ENCODE results near the gene AGBL1.

AGBL1 gene

GRCh38 chr15:86802244-86802643 is 722.6 kb downstream of the AGBL1 start:
- ATAC-seq (replicated peaks; ENCODE audit: extremely low read depth, poor library complexity, severe bottlenecking) (no peak), DNase-seq (ENCODE audit: low spot score in 2 of 2) (no peak)
- Mint-ChIP-seq H3K36me3 (ENCODE audit: insufficient read depth) (no peaks in the 10 kb centered on the region), H3K27me3 (peaks cover 18% of the 10 kb centered on the region), H3K9me3 (no peaks in the 10 kb centered on the region), H3K4me3 (no peak overlapping the region), H3K27ac (ENCODE audit: low read depth) (no peak overlapping the region), H3K4me1 (no peaks in the 10 kb centered on the region)

- Mint-ChIP-seq H3K4me3 (no peak overlapping the region), H3K27me3 (peaks cover 20% of the 10 kb centered on the region), H3K36me3 (ENCODE audit: insufficient read depth) (no peaks in the 10 kb centered on the region), H3K27ac (ENCODE audit: low read depth) (no peak overlapping the region), H3K4me1 (no peaks in the 10 kb centered on the region), H3K9me3 (no peaks in the 10 kb centered on the region)
- DNase-seq (ENCODE audit: low spot score in 2 of 2), result no peak
- ATAC-seq (replicated peaks; ENCODE audit: extremely low read depth, poor library complexity, severe bottlenecking), result no peak
Measured at GRCh38 chr15:86804406-86804805, 724.7 kb downstream of the AGBL1 start.

- H3K36me3 Mint-ChIP-seq (ENCODE audit: insufficient read depth), result no peaks in the 10 kb centered on the region
- H3K4me1 Mint-ChIP-seq, result no peaks in the 10 kb centered on the region
- H3K27ac Mint-ChIP-seq (ENCODE audit: low read depth), result no peak overlapping the region
- no peaks in the 10 kb centered on the region for H3K9me3 Mint-ChIP-seq
- peaks cover 7% of the 10 kb centered on the region for H3K27me3 Mint-ChIP-seq
- no peak overlapping the region for H3K4me3 Mint-ChIP-seq
- DNase-seq (ENCODE audit: low spot score in 2 of 2) (no peak), ATAC-seq (replicated peaks; ENCODE audit: extremely low read depth, poor library complexity, severe bottlenecking) (no peak)
Measured at GRCh38 chr15:86810329-86810728, 730.7 kb downstream of the AGBL1 start.

- DNase-seq (ENCODE audit: low spot score in 2 of 2) (no peak), ATAC-seq (replicated peaks; ENCODE audit: extremely low read depth, poor library complexity, severe bottlenecking) (no peak)
- Mint-ChIP-seq H3K9me3 (peaks cover 7% of the 10 kb centered on the region), H3K4me1 (no peaks in the 10 kb centered on the region), H3K27me3 (peaks cover 13% of the 10 kb centered on the region), H3K27ac (ENCODE audit: low read depth) (no peak overlapping the region), H3K36me3 (ENCODE audit: insufficient read depth) (no peaks in the 10 kb centered on the region), H3K4me3 (no peak overlapping the region)
Measured at GRCh38 chr15:86813892-86814291, 734.2 kb downstream of the AGBL1 start.

GRCh38 chr15:86829245-86829644 is 749.6 kb downstream of the AGBL1 start:
- Mint-ChIP-seq H3K4me1 (no peaks in the 10 kb centered on the region), H3K4me3 (no peak overlapping the region), H3K9me3 (peaks cover 11% of the 10 kb centered on the region), H3K27me3 (peaks cover 10% of the 10 kb centered on the region), H3K27ac (ENCODE audit: low read depth) (no peak overlapping the region), H3K36me3 (ENCODE audit: insufficient read depth) (no peaks in the 10 kb centered on the region)
- ATAC-seq (replicated peaks; ENCODE audit: extremely low read depth, poor library complexity, severe bottlenecking) (no peak), DNase-seq (ENCODE audit: low spot score in 2 of 2) (no peak)

- Mint-ChIP-seq H3K4me1 (no peaks in the 10 kb centered on the region), H3K27ac (ENCODE audit: low read depth) (no peak overlapping the region), H3K27me3 (peaks cover 10% of the 10 kb centered on the region), H3K36me3 (ENCODE audit: insufficient read depth) (no peaks in the 10 kb centered on the region), H3K9me3 (peaks cover 11% of the 10 kb centered on the region), H3K4me3 (no peak overlapping the region)
- ATAC-seq (replicated peaks; ENCODE audit: extremely low read depth, poor library complexity, severe bottlenecking) (no peak), DNase-seq (ENCODE audit: low spot score in 2 of 2) (no peak)
Measured at GRCh38 chr15:86830304-86830703, 750.6 kb downstream of the AGBL1 start.

GRCh38 chr15:86833595-86833994 is 753.9 kb downstream of the AGBL1 start:
- Mint-ChIP-seq H3K4me3 (no peak overlapping the region), H3K9me3 (peaks cover 11% of the 10 kb centered on the region), H3K36me3 (ENCODE audit: insufficient read depth) (no peaks in the 10 kb centered on the region), H3K27me3 (peaks cover 10% of the 10 kb centered on the region), H3K4me1 (no peaks in the 10 kb centered on the region), H3K27ac (ENCODE audit: low read depth) (no peak overlapping the region)
- no peak for DNase-seq (ENCODE audit: low spot score in 2 of 2)
- ATAC-seq (replicated peaks; ENCODE audit: extremely low read depth, poor library complexity, severe bottlenecking), result no peak

GRCh38 chr15:86834115-86834863 is 754.6 kb downstream of the AGBL1 start:
- Mint-ChIP-seq H3K27me3 (peaks cover 10% of the 10 kb centered on the region), H3K4me3 (no peak overlapping the region), H3K9me3 (peaks cover 11% of the 10 kb centered on the region), H3K4me1 (no peaks in the 10 kb centered on the region), H3K36me3 (ENCODE audit: insufficient read depth) (no peaks in the 10 kb centered on the region), H3K27ac (ENCODE audit: low read depth) (no peak overlapping the region)
- no peak for DNase-seq (ENCODE audit: low spot score in 2 of 2)
- no peak for ATAC-seq (replicated peaks; ENCODE audit: extremely low read depth, poor library complexity, severe bottlenecking)

GRCh38 chr15:86837294-86838061 is 757.8 kb downstream of the AGBL1 start:
- DNase-seq (ENCODE audit: low spot score in 2 of 2) (no peak), ATAC-seq (replicated peaks; ENCODE audit: extremely low read depth, poor library complexity, severe bottlenecking) (no peak)
- Mint-ChIP-seq H3K27ac (ENCODE audit: low read depth) (no peak overlapping the region), H3K36me3 (ENCODE audit: insufficient read depth) (no peaks in the 10 kb centered on the region), H3K9me3 (peaks cover 9% of the 10 kb centered on the region), H3K27me3 (peaks cover 10% of the 10 kb centered on the region), H3K4me3 (no peak overlapping the region), H3K4me1 (no peaks in the 10 kb centered on the region)

GRCh38 chr15:86839502-86839901 is 759.8 kb downstream of the AGBL1 start:
- H3K27ac Mint-ChIP-seq (ENCODE audit: low read depth), result no peak overlapping the region
- DNase-seq (ENCODE audit: low spot score in 2 of 2), result no peak
- no peaks in the 10 kb centered on the region for H3K27me3 Mint-ChIP-seq

GRCh38 chr15:86840996-86841395 is 761.3 kb downstream of the AGBL1 start:
- Mint-ChIP-seq H3K27ac (ENCODE audit: low read depth) (no peak overlapping the region), H3K27me3 (no peaks in the 10 kb centered on the region), H3K4me1 (no peaks in the 10 kb centered on the region), H3K36me3 (ENCODE audit: insufficient read depth) (no peaks in the 10 kb centered on the region), H3K9me3 (peaks cover 3% of the 10 kb centered on the region), H3K4me3 (no peak overlapping the region)
- DNase-seq (ENCODE audit: low spot score in 2 of 2), result no peak
- ATAC-seq (replicated peaks; ENCODE audit: extremely low read depth, poor library complexity, severe bottlenecking), result no peak

More at GRCh38 chr15:86839502-86839901, 759.8 kb downstream of the AGBL1 start:
- Mint-ChIP-seq H3K4me1 (no peaks in the 10 kb centered on the region), H3K9me3 (no peaks in the 10 kb centered on the region), H3K36me3 (ENCODE audit: insufficient read depth) (no peaks in the 10 kb centered on the region), H3K4me3 (no peak overlapping the region)
- ATAC-seq (replicated peaks; ENCODE audit: extremely low read depth, poor library complexity, severe bottlenecking), result no peak

- DNase-seq (ENCODE audit: low spot score in 2 of 2) (no peak), ATAC-seq (replicated peaks; ENCODE audit: extremely low read depth, poor library complexity, severe bottlenecking) (no peak)
- H3K4me3 Mint-ChIP-seq, result no peak overlapping the region
- no peaks in the 10 kb centered on the region for H3K4me1 Mint-ChIP-seq
- H3K27ac Mint-ChIP-seq (ENCODE audit: low read depth), result no peak overlapping the region
- peaks cover 6% of the 10 kb centered on the region for H3K9me3 Mint-ChIP-seq
- peaks cover 5% of the 10 kb centered on the region for H3K27me3 Mint-ChIP-seq
- no peaks in the 10 kb centered on the region for H3K36me3 Mint-ChIP-seq (ENCODE audit: insufficient read depth)
Measured at GRCh38 chr15:86842199-86842598, 762.5 kb downstream of the AGBL1 start.

GRCh38 chr15:86846036-86846435 is 766.4 kb downstream of the AGBL1 start:
- ATAC-seq (replicated peaks; ENCODE audit: extremely low read depth, poor library complexity, severe bottlenecking) (no peak), DNase-seq (ENCODE audit: low spot score in 2 of 2) (no peak)
- Mint-ChIP-seq H3K4me3 (no peak overlapping the region), H3K27ac (ENCODE audit: low read depth) (no peak overlapping the region), H3K9me3 (peaks cover 6% of the 10 kb centered on the region), H3K4me1 (no peaks in the 10 kb centered on the region), H3K27me3 (peaks cover 7% of the 10 kb centered on the region), H3K36me3 (ENCODE audit: insufficient read depth) (no peaks in the 10 kb centered on the region)

Data from central memory CD8-positive, alpha-beta T cell (primary cell).